GM13976 (cell line): ENCODE data around the gene ADCY4.
A peak's percentile ranks its signal among the peaks of the same experiment; 100 is the strongest.

Source experiments
- DNase-seq: peaks from one replicate; pipeline ENCODE4 v3.0.0; 2012; ENCODE audit warnings: low spot score
- CTCF ChIP-seq: IDR thresholded peaks from 2 replicates; pipeline ENCODE4 v1.5.1; 2012; ENCODE audit warnings: borderline replicate concordance, mild to moderate bottlenecking; ENCODE audit not compliant: insufficient read depth; ENCODE audit errors: extremely low read depth, missing control alignments, control extremely low read depth
- in situ Hi-C: fragments of 300-500 bp; cut with MboI; formaldehyde crosslinking; loops from one replicate; pipeline ENCODE4 v1.12.0; 2022; ENCODE audit warnings: low sequenced_read_pairs, mixed read lengths, inconsistent platforms; ENCODE audit not compliant: unreplicated experiment

Gene ADCY4

GRCh38 chr14:24278424-24278823, 56.4 kb downstream of the ADCY4 start:
- in situ Hi-C loops = no loop called here
- no peak for TF ChIP-seq CTCF
- no peak for DNase-seq

GRCh38 chr14:24277606-24278321, 57.1 kb downstream of the ADCY4 start:
- TF ChIP-seq CTCF = no peak

GRCh38 chr14:24277071-24277470, 57.8 kb downstream of the ADCY4 start:
- no peak for DNase-seq
- in situ Hi-C loops = no loop called here
- no peak for TF ChIP-seq CTCF

More at GRCh38 chr14:24277606-24278321, 57.1 kb downstream of the ADCY4 start:
- in situ Hi-C loops = no loop called here
- no peak for DNase-seq

- TF ChIP-seq CTCF = no peak
- DNase-seq = peak; percentile 68
- in situ Hi-C loops = no loop called here
Measured at GRCh38 chr14:24274101-24274543, 60.7 kb downstream of the ADCY4 start.

- no peak for DNase-seq
- peak; percentile 18 for TF ChIP-seq CTCF
- in situ Hi-C loops = no loop called here
Measured at GRCh38 chr14:24273422-24273998, 61.4 kb downstream of the ADCY4 start.

- in situ Hi-C loops = no loop called here
- no peak for DNase-seq
- no peak for TF ChIP-seq CTCF
Measured at GRCh38 chr14:24272467-24272866, 62.4 kb downstream of the ADCY4 start.
